Measurements from ENCODE around the gene GOLGA6L7. TPM values are rescaled to one million over a fixed set of nuclear protein-coding genes. Genes with fewer than 3 reads are reported as not detected.
A peak's percentile ranks its signal among the peaks of the same experiment; 100 is the strongest.

GOLGA6L7 gene
- total and polyA plus RNA-seq, 2 of the 4 experiments (the other 2 are of a cell fraction): not detected

GRCh38 chr15:28894631-28895030 lies 46.2 kb upstream of the GOLGA6L7 start:
- H3K27me3 ChIP-seq (ENCODE audit: control insufficient read depth, insufficient read depth, low read length): no peaks in the 10 kb centered on the region
- ChIA-PET CTCF (no interaction called here), POLR2A (ENCODE audit: unreplicated experiment) (no interaction called here)
- no peak overlapping the region for H3K14ac ChIP-seq (replicated peaks; ENCODE audit: low read depth, low read length)
- no peak overlapping the region for H3K4me3 ChIP-seq (ENCODE audit: insufficient read depth, low read depth, low read length)
- no TSS peak for BruUV-seq (replicated peaks)
- H3K27ac ChIP-seq (ENCODE audit: insufficient read depth, low read length): no peak overlapping the region
- no peak overlapping the region for H2BK20ac ChIP-seq (ENCODE audit: low read depth, low read length)
- H4K8ac ChIP-seq (ENCODE audit: low read depth in 2 of 2, low read length in 2 of 2): no peak overlapping the region
- H3K56ac ChIP-seq (ENCODE audit: extremely low read depth, insufficient read depth, low read length): no peak overlapping the region
- H3K79me1 ChIP-seq (ENCODE audit: low read depth in 1 of 2, low read length in 2 of 2): peaks cover 17 to 86% of the 10 kb centered on the region in 2 experiments
- WGBS, 2 experiments (ENCODE audit: extremely low coverage in 2 of 2, insufficient read length in 1 of 2): 100% methylated on average over 5 of the region's 13 CpGs; no CpG with 5 or more reads in 1 of the 2 experiments
- in situ Hi-C loops (cut with MboI; ENCODE audit: low sequenced_read_pairs): no loop called here
- H3K36me3 ChIP-seq (ENCODE audit: control insufficient read depth, insufficient read depth, low read length): 0 out of 2 replicates have a peak, but pooled peaks cover 2% of the 10 kb centered on the region
- H4K5ac ChIP-seq (ENCODE audit: low read depth, low read length): no peak overlapping the region
- H2BK120ac ChIP-seq (ENCODE audit: low read depth, low read length): no peak overlapping the region
- H3K4me2 ChIP-seq (ENCODE audit: low read depth, low read length): no peak overlapping the region
- no peak overlapping the region for H3K9ac ChIP-seq (ENCODE audit: low read depth, low read length)
- peaks cover 17% of the 10 kb centered on the region; the same call in 1 of the 2 replicates for H4K20me1 ChIP-seq (ENCODE audit: insufficient read depth, low read length)
- H3K18ac ChIP-seq (ENCODE audit: low read depth, low read length): no peak overlapping the region
- intact Hi-C loops (cut with micrococcal nuclease): no loop called here
- 0 out of 3 replicates have a peak overlapping the region, but pooled peaks have one; percentile 19 for H2BK15ac ChIP-seq (ENCODE audit: low read depth, low read length)
- dilution Hi-C loops (cut with HindIII; ENCODE audit: low sequenced_read_pairs, unreplicated experiment): no loop called here
- H3K4me1 ChIP-seq (ENCODE audit: control insufficient read depth, insufficient read depth, low read length): peaks cover 14% of the 10 kb centered on the region
- H2AFZ ChIP-seq (replicated peaks; ENCODE audit: low read length, poor library complexity): no peak overlapping the region
- peaks cover 19% of the 10 kb centered on the region for H3K9me1 ChIP-seq (ENCODE audit: insufficient read depth, low read length)
- H2AK5ac ChIP-seq (ENCODE audit: low read depth, low read length): peak overlapping the region; percentile 13; the same call in 1 of the 2 replicates
- no peak overlapping the region for H2BK5ac ChIP-seq (ENCODE audit: low read depth, low read length, poor library complexity, severe bottlenecking)
- TF ChIP-seq MXI1 (IDR thresholded peaks at IDR 0.05; ENCODE audit: borderline replicate concordance, low read depth, low read length) (no peak), MAZ (IDR thresholded peaks at IDR 0.05; ENCODE audit: borderline replicate concordance, low read depth, low read length) (no peak), MAFK (IDR thresholded peaks at IDR 0.05; ENCODE audit: low read depth, low read length) (no peak), ELK1 (IDR thresholded peaks at IDR 0.05; ENCODE audit: borderline replicate concordance, low read depth, low read length) (no peak), SMC3 (IDR thresholded peaks at IDR 0.05; ENCODE audit: low read depth, low read length) (no peak), CTCF (conservative IDR thresholded peaks at IDR 0.05; ENCODE audit: low read depth, low read length) (no peak), NFE2L2 (IDR thresholded peaks at IDR 0.05; ENCODE audit: low read depth, low read length) (no peak), BHLHE40 (IDR thresholded peaks at IDR 0.05; ENCODE audit: low read depth, low read length) (no peak), RFX5 (IDR thresholded peaks at IDR 0.05; ENCODE audit: low read depth, low read length) (no peak)
- ATAC-seq (ENCODE audit: low read depth) (no peak), DNase-seq (no peak)
- H3K23ac ChIP-seq (ENCODE audit: low read depth, low read length): no peak overlapping the region
- H2AK9ac ChIP-seq (replicated peaks; ENCODE audit: low read depth, low read length, poor library complexity): no peak overlapping the region
- no peaks in the 10 kb centered on the region; the same call in 1 of the 2 replicates for H3K9me3 ChIP-seq (ENCODE audit: control insufficient read depth, insufficient read depth, low read length)
- H4K91ac ChIP-seq (ENCODE audit: insufficient read depth, low read depth, low read length): no peak overlapping the region
- no peak overlapping the region for H3K4ac ChIP-seq (ENCODE audit: low read depth, low read length)

All from IMR-90 (cell line).